Adrenal gland (tissue), 12 donors: Measurements from ENCODE around the gene NPAS3. TPM values are rescaled to one million over a fixed set of nuclear protein-coding genes. Genes with fewer than 3 reads are reported as not detected.

ENCODE experiments used
- DNase-seq, 7 donors: peaks; one replicate each; pipeline ENCODE4 v3.0.0-alpha.2; 2019 to 2020
- H3K27ac ChIP-seq, 5 donors: fragments of 200-600 bp; sonication (generic) in 4 of 5; 1 replicate in 3 of 5; 2 replicates in 2 of 5; pipeline versions ENCODE4 v1.5.1 to v1.8.0; 2016 to 2020; ENCODE audit warnings: mild to moderate bottlenecking in 1 of 5
- H3K27me3 ChIP-seq: fragments of 200-600 bp; 2 replicates; pipeline ENCODE4 v1.8.0; 2021
- H3K36me3 ChIP-seq, 2 donors: fragments of 200-600 bp; replicated peaks in 1 of 2; 1 replicate in 1 of 2; 2 replicates in 1 of 2; pipeline versions ENCODE4 v1.5.1 to v1.8.0; 2018 to 2022
- H3K4me1 ChIP-seq, 2 donors: fragments of 200-600 bp; replicated peaks in 1 of 2; 1 replicate in 1 of 2; 2 replicates in 1 of 2; pipeline versions ENCODE4 v1.5.1 to v1.8.0; 2018 to 2021
- H3K4me3 ChIP-seq, 4 donors: fragments of 200-600 bp; sonication (generic) in 3 of 4; one replicate each; pipeline ENCODE4 v1.5.1; 2016 to 2018
- H3K9me3 ChIP-seq, 3 donors: fragments of 200-600 bp; sonication (generic) in 1 of 3; replicated peaks in 1 of 3; 1 replicate in 2 of 3; 2 replicates in 1 of 3; pipeline versions ENCODE4 v1.5.1 to v1.8.0; 2016 to 2021
- POLR2A ChIP-seq, 2 donors: fragments of 450-650 bp; IDR thresholded peaks; one replicate each; pipeline ENCODE4 v1.6.1; 2017; ENCODE audit warnings: antibody characterized with exemption in 2 of 2, mild to moderate bottlenecking in 2 of 2, moderate library complexity in 1 of 2
- whole genome bisulfite sequencing, 4 donors: extraction: QIAGEN DNeasy Blood & Tissue Kit in 2 of 4; methylation state at CpG; one replicate each; pipeline versions ENCODE4 v1.1.5 to v1.1.7; 2013 to 2017; 5-methylcytosine and 5-hydroxymethylcytosine counted together
- intact Hi-C, 2 donors: fragments of 100-400 bp; cut with DNase I; formaldehyde crosslinking; loops; one replicate each; pipeline versions ENCODE4 v1.14.1 to v1.15.0; 2022 to 2023
- polyA plus RNA-seq, 3 donors: library from polyadenylated mRNA; stranded (reverse); fragments of 200-250 nt in 2 of 3; fragments of 350-450 nt in 1 of 3; fragmentation: Illumina TruSeq in 1 of 3; extraction: RNeasy Lipid Tissue Mini Kit (QIAGEN cat#74804) in 1 of 3; gene quantifications; one replicate each; pipeline ENCODE4 v1.2.3, GENCODE V29; 2013 to 2014
- total RNA-seq, 9 donors: library from RNA; depleted of rRNA in 4 of 9; stranded (reverse); fragments of >200 nt in 4 of 9; fragments of 120-200 nt in 1 of 9; fragmentation: NEBNext Ultra II Directional in 1 of 9; extraction: Animal tissue kit (Norgen Biotek cat#: 25700) in 1 of 9; gene quantifications; one replicate each; pipeline versions ENCODE4 v1.1.0 to v1.2.4, GENCODE V29; 2013 to 2023
- TF ChIP-seq, protein P1 (sequence below), 6 experiments: fragments of 450-650 bp in 4 of 6; fragments of 200-600 bp in 2 of 6; sonication (generic) in 1 of 6; IDR thresholded peaks; 1 replicate in 5 of 6; 2 replicates in 1 of 6; pipeline versions ENCODE4 v1.5.1 to v1.8.0; 2016 to 2021; ENCODE audit warnings: antibody characterized with exemption in 6 of 6, mild to moderate bottlenecking in 2 of 6, moderate library complexity in 1 of 6
- donor health status: healthy with polysubstance abuse.
- donor health status: Bipolar disorder and iron deficiency.
- donor health status: DM: yes; HTN: yes; CAD: no.
- donor health status: DM: no; HTN: no; CAD: no.
- donor health status: DM: no; HTN: no; CAD: no.
- donor health status: DM: yes; HTN: yes; CAD: no.

The NPAS3 gene
- total and polyA plus RNA-seq, 12 donors: 0.36 to 7.5 (median 1.5) TPM

DNA sequence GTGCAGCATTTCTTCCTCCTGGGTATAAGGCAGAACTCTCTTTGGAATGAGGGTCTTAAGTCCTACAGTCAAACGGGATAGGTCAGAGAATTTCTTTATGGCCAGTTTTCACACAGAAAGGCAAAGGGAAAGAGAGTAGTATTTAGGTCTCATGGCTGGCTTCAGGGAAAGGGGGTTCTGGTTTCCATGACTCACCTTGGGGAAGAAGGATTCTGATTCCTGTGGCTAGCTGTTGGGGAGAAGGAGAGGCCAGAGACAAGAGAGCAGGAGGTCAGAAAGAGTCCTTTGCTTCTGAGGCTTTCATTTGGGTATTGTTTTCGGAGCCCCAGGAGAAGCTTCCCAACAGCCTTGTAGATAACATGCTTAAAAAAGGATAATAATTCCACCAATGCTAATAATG is 332.5 kb downstream of the NPAS3 start:
- no peak overlapping the region for H3K4me3 ChIP-seq
- no peaks in the 10 kb centered on the region for H3K27me3 ChIP-seq
- no peak for DNase-seq
- H3K9me3 ChIP-seq: no peaks in the 10 kb centered on the region
- H3K27ac ChIP-seq: no peak overlapping the region
- H3K36me3 ChIP-seq: no peaks in the 10 kb centered on the region
- H3K4me1 ChIP-seq: no peaks in the 10 kb centered on the region
- WGBS, 4 donors: 84 to 93% (median 89%) methylated on average over 2 of the region's 2 CpGs
- TF ChIP-seq, protein P1, sequence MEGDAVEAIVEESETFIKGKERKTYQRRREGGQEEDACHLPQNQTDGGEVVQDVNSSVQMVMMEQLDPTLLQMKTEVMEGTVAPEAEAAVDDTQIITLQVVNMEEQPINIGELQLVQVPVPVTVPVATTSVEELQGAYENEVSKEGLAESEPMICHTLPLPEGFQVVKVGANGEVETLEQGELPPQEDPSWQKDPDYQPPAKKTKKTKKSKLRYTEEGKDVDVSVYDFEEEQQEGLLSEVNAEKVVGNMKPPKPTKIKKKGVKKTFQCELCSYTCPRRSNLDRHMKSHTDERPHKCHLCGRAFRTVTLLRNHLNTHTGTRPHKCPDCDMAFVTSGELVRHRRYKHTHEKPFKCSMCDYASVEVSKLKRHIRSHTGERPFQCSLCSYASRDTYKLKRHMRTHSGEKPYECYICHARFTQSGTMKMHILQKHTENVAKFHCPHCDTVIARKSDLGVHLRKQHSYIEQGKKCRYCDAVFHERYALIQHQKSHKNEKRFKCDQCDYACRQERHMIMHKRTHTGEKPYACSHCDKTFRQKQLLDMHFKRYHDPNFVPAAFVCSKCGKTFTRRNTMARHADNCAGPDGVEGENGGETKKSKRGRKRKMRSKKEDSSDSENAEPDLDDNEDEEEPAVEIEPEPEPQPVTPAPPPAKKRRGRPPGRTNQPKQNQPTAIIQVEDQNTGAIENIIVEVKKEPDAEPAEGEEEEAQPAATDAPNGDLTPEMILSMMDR (IDR thresholded peaks at IDR 0.05): no peak
- TF ChIP-seq POLR2A (IDR thresholded peaks at IDR 0.05): no peak
- intact Hi-C loops: no loop called here

DNA sequence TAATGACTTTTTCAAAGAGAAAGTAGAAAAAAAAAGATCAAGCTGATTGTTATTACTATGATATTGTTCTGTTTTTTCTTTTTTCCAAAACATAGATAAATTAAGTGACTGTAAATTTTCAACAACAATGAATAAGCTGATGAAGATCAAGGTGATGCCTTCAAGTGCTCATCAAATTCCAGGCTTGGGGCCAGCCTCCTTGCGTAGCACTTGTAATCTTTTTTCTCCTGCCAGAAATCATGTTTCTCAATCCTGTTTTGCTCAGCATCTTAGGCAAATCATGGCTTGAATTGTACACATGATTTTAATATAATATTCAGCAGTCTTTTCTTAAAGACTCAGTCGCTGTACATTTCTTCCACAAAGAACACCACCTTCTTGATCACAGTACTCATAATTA is 333.2 kb downstream of the NPAS3 start:
- peak; percentile 59 to 85 (median 83) for DNase-seq
- H3K27me3 ChIP-seq: no peaks in the 10 kb centered on the region
- H3K36me3 ChIP-seq: no peaks in the 10 kb centered on the region
- no peak for TF ChIP-seq POLR2A (IDR thresholded peaks at IDR 0.05)
- TF ChIP-seq, protein P1 (IDR thresholded peaks at IDR 0.05): no peak
- no peak overlapping the region for H3K4me3 ChIP-seq
- no peaks in the 10 kb centered on the region for H3K9me3 ChIP-seq
- H3K27ac ChIP-seq: no peak overlapping the region
- WGBS, 4 donors: 32 to 56% (median 50%) methylated on average over 2 of the region's 2 CpGs
- intact Hi-C loops: no loop called here
- no peaks in the 10 kb centered on the region for H3K4me1 ChIP-seq

DNA sequence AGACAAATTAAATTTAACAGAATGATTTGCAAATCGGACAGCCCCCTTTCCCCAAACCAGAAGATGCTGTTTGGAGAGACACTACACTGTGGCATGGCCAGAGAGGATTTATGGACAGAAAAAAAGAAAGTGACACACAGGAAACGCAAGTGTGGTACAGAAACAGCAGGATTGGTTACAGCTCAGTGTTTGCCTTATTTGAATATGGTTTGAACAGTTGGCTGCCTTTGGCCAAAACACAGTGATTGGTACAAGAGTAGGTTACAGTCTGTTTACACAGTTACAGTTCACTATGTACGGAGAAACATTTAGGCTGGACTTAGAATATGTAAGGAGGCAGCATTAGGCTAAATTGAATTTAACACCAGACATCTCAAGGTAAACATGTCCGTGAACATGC is 335.3 kb downstream of the NPAS3 start:
- TF ChIP-seq, protein P1 (IDR thresholded peaks at IDR 0.05): no peak
- no peak for TF ChIP-seq POLR2A (IDR thresholded peaks at IDR 0.05)
- H3K36me3 ChIP-seq: no peaks in the 10 kb centered on the region
- 85 to 95% (median 88%) methylated on average over 4 of the region's 4 CpGs for WGBS, 4 donors
- H3K27ac ChIP-seq: no peak overlapping the region
- H3K4me1 ChIP-seq: no peaks in the 10 kb centered on the region
- no peaks in the 10 kb centered on the region for H3K9me3 ChIP-seq
- no peaks in the 10 kb centered on the region for H3K27me3 ChIP-seq
- intact Hi-C loops: no loop called here
- DNase-seq: no peak
- H3K4me3 ChIP-seq: no peak overlapping the region

GRCh38 chr14:33275879-33276278 is 337.2 kb downstream of the NPAS3 start:
- Histone ChIP-seq H3K9me3 (no peaks in the 10 kb centered on the region), H3K27ac (no peak overlapping the region), H3K27me3 (no peaks in the 10 kb centered on the region), H3K4me1 (no peaks in the 10 kb centered on the region), H3K4me3 (no peak overlapping the region), H3K36me3 (no peaks in the 10 kb centered on the region)
- intact Hi-C loops: no loop called here
- WGBS, 4 donors: 66 to 87% (median 75%) methylated on average over 4 of the region's 4 CpGs
- no peak for DNase-seq
- TF ChIP-seq POLR2A (IDR thresholded peaks at IDR 0.05): no peak
- TF ChIP-seq, protein P1 (IDR thresholded peaks at IDR 0.05): no peak
